NCI-H524 (cell line): ENCODE data around the gene OFD1.

Experiments used
- DNase-seq, 2 experiments: peaks; one replicate each; lab custom pipeline; 2025; lab: John Stamatoyannopoulos, UW

Gene OFD1

GRCh38 chrX:13794417-13794816 is 59.9 kb downstream of the OFD1 start:
- DNase-seq: no peak

- no peak for DNase-seq
Measured at GRCh38 chrX:13797512-13797911, 63.0 kb downstream of the OFD1 start.

GRCh38 chrX:13798184-13798583 is 63.6 kb downstream of the OFD1 start:
- DNase-seq: no peak

- DNase-seq: no peak
Measured at GRCh38 chrX:13803116-13803515, 68.6 kb downstream of the OFD1 start.

- no peak for DNase-seq
Measured at GRCh38 chrX:13805241-13805640, 70.7 kb downstream of the OFD1 start.

GRCh38 chrX:13808293-13808692 is 73.7 kb downstream of the OFD1 start:
- DNase-seq: peak; percentile 78 to 92

- DNase-seq: no peak
Measured at GRCh38 chrX:13808865-13809264, 74.3 kb downstream of the OFD1 start.

- no peak for DNase-seq
Measured at GRCh38 chrX:13815664-13816063, 81.1 kb downstream of the OFD1 start.

- no peak for DNase-seq
Measured at GRCh38 chrX:13816176-13816575, 81.6 kb downstream of the OFD1 start.

- DNase-seq: peak; percentile 16 to 55
Measured at GRCh38 chrX:13816643-13817627, 82.4 kb downstream of the OFD1 start, which contains the start of gene GPM6B. Gene GPM6B (minus strand): TSS chrX:13817093. CDS start chrX:13816904, 189 bp downstream.
